Naive thymus-derived CD4-positive, alpha-beta T cell (primary cell): ENCODE measurements around the gene SF3B4. TPM values are rescaled to one million over a fixed set of nuclear protein-coding genes. Genes with fewer than 3 reads are reported as not detected.

Experiments
- ATAC-seq: fragments of 150-1000 bp; cut with Tn5 transposase; 2 replicates; pipeline ENCODE4 v1.10.0; 2021; ENCODE audit warnings: mild to moderate bottlenecking, moderate library complexity
- CTCF ChIA-PET: fragments of 350-600 bp; sonication (Branson Sonifier 250); formaldehyde crosslinking; loops from one replicate; lab custom pipeline; 2021; ENCODE audit warnings: antibody characterized with exemption; lab: Charles Lee
- POLR2A ChIA-PET: fragments of 350-600 bp; sonication (Branson Sonifier 250); formaldehyde crosslinking; loops from one replicate; lab custom pipeline; 2021; ENCODE audit warnings: antibody characterized with exemption, inconsistent platforms; lab: Charles Lee
- DNase-seq, 9 donors: peaks; one replicate each; pipeline versions ENCODE4 v3.0.0 to v3.0.0-alpha.2; 2020 to 2022; ENCODE audit warnings: mixed read lengths in 1 of 9
- H3K27ac ChIP-seq: one replicate; pipeline ENCODE4 v1.7.0; 2013; ENCODE audit warnings: mild to moderate bottlenecking, low read depth, low read length, moderate library complexity
- H3K27me3 ChIP-seq, 2 donors: one replicate each; pipeline ENCODE4 v1.7.0; 2013; ENCODE audit warnings: low read length in 2 of 2, mild to moderate bottlenecking in 2 of 2, moderate library complexity in 2 of 2; ENCODE audit not compliant: control insufficient read depth in 2 of 2, insufficient read depth in 2 of 2
- H3K36me3 ChIP-seq, 3 experiments: 1 replicate in 2 of 3; 2 replicates in 1 of 3; pipeline ENCODE4 v1.7.0; 2013; ENCODE audit warnings: low read length in 3 of 3, mild to moderate bottlenecking in 3 of 3, moderate library complexity in 1 of 3; ENCODE audit not compliant: insufficient read depth in 3 of 3, control insufficient read depth in 2 of 3
- H3K4me1 ChIP-seq, 2 donors: one replicate each; pipeline ENCODE4 v1.7.0; 2013; ENCODE audit warnings: low read length in 2 of 2, mild to moderate bottlenecking in 2 of 2, moderate library complexity in 1 of 2; ENCODE audit not compliant: control insufficient read depth in 2 of 2, insufficient read depth in 2 of 2
- H3K4me3 ChIP-seq: 2 replicates; pipeline ENCODE4 v1.7.0; 2013; ENCODE audit warnings: mild to moderate bottlenecking, low read length
- H3K9me3 ChIP-seq, 3 experiments: 1 replicate in 2 of 3; 2 replicates in 1 of 3; pipeline ENCODE4 v1.7.0; 2013; ENCODE audit warnings: low read length in 3 of 3; ENCODE audit not compliant: control insufficient read depth in 2 of 3
- H3K27ac Mint-ChIP-seq, 9 donors: one replicate each; pipeline ENCODE4 v1.8.0; 2020 to 2022; ENCODE audit warnings: mixed read lengths in 9 of 9, mild to moderate bottlenecking in 8 of 9, moderate library complexity in 5 of 9, inconsistent platforms in 2 of 9
- H3K27me3 Mint-ChIP-seq, 5 donors: one replicate each; pipeline ENCODE4 v1.8.0; 2021 to 2022; ENCODE audit warnings: mixed read lengths in 5 of 5, mild to moderate bottlenecking in 1 of 5
- H3K36me3 Mint-ChIP-seq, 5 donors: one replicate each; pipeline ENCODE4 v1.8.0; 2020 to 2022; ENCODE audit warnings: mixed read lengths in 5 of 5, mild to moderate bottlenecking in 3 of 5, inconsistent platforms in 1 of 5
- H3K4me1 Mint-ChIP-seq, 7 donors: one replicate each; pipeline ENCODE4 v1.8.0; 2020 to 2022; ENCODE audit warnings: mixed read lengths in 7 of 7, mild to moderate bottlenecking in 3 of 7, inconsistent platforms in 1 of 7
- H3K4me3 Mint-ChIP-seq, 10 donors: one replicate each; pipeline ENCODE4 v1.8.0; 2020 to 2022; ENCODE audit warnings: mild to moderate bottlenecking in 10 of 10, mixed read lengths in 10 of 10, moderate library complexity in 6 of 10, inconsistent platforms in 2 of 10
- H3K9me3 Mint-ChIP-seq, 11 donors: one replicate each; pipeline ENCODE4 v1.8.0; 2020 to 2022; ENCODE audit warnings: mixed read lengths in 11 of 11, mild to moderate bottlenecking in 4 of 11, inconsistent platforms in 1 of 11, moderate library complexity in 1 of 11
- intact Hi-C, 2 donors: fragments of 100-400 bp; cut with micrococcal nuclease; formaldehyde crosslinking; loops; one replicate each; pipeline ENCODE4 v1.15.1; 2023
- polyA plus RNA-seq, 2 donors: library from polyadenylated mRNA; unstranded; fragments of 300-500 nt; fragmentation: Illumina TruSeq; gene quantifications; one replicate each; pipeline ENCODE4 v1.2.3, GENCODE V29; 2021
- total RNA-seq, 6 experiments: library from RNA in 5 of 6; stranded (reverse) in 5 of 6; gene quantifications; 1 replicate in 5 of 6; 2 replicates in 1 of 6; pipeline ENCODE4 v1.2.3 and lab custom pipeline; 2021 to 2026

Gene SF3B4
- total and polyA plus RNA-seq, 7 experiments from 2014 or later, result 39.0 to 114 (median 46.5) TPM

DNA sequence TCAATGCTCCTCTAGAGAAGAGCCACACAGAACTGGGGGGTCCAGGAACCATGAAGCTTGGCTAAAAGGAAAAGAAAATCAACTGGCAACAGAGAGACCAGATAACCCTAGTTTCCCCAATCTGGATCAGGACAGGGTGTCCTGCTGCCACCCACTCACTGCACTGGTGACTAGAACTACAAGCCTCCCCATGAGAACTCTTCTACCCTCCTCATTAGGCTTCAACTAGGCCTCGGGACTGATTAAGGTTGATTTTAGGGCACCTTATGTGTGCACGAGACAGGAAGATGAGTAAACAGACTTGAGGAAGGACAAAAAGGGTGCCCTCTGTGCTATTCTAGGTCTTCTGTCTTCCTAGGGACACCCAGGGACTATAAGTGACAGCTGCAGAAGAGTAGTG lies 2.3 kb upstream of the SF3B4 start:
- Histone ChIP-seq H3K36me3 (peaks cover 15 to 22% (median 16%) of the 10 kb centered on the region in 3 experiments), H3K4me3 (no peak overlapping the region), H3K27me3 (no peaks in the 10 kb centered on the region), H3K4me1 (peaks cover 19 to 30% of the 10 kb centered on the region in 2 donors), H3K9me3 (no peaks in the 10 kb centered on the region), H3K27ac (no peak overlapping the region)
- Mint-ChIP-seq H3K27ac (peak overlapping the region in 2 of 9 donors; percentile 66 to 98), H3K27me3 (peaks cover 0 to 13% (median 5%) of the 10 kb centered on the region in 5 donors), H3K4me3 (peak overlapping the region in 2 of 10 donors; percentile 70 to 91), H3K4me1 (peaks cover 27 to 58% (median 41%) of the 10 kb centered on the region in 7 donors), H3K36me3 (peaks cover 6 to 32% (median 15%) of the 10 kb centered on the region in 5 donors), H3K9me3 (peaks cover 0 to 1% (median 0%) of the 10 kb centered on the region in 11 donors)
- intact Hi-C loops, result no loop called here
- POLR2A ChIA-PET, result interaction anchor here (0.6 to 8.7 kb wide), 6 partner anchors 11 to 306 kb away, joined by 3 to 174 read pairs (median 3); partner anchors contain the start of gene ANP32E
- CTCF ChIA-PET, result no interaction called here
- ATAC-seq, result no peak
- DNase-seq, result no peak

DNA sequence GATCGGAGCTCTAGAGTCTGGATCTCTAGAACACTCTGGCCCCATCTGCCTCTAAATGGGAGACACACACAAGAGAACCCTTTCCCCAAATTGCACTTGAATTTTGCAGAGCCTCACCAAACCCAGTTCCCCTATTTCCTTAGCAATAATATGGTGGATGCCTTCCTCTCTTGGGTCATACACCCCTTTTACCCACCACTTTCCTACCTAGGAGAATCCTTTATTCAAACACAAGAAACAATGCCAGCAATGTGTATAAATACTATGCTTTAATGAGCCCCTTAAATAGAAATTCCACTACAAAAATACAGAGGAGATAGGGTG lies 760 bp upstream of the SF3B4 start:
- peak overlapping the region; percentile 94 for H3K27ac ChIP-seq
- peaks cover 0 to 1% (median 0%) of the 10 kb centered on the region in 11 donors for H3K9me3 Mint-ChIP-seq
- H3K4me1 Mint-ChIP-seq, result peaks cover 41 to 67% (median 49%) of the 10 kb centered on the region in 7 donors
- DNase-seq (no peak), ATAC-seq (no peak)
- H3K36me3 ChIP-seq, result peaks cover 25 to 37% (median 29%) of the 10 kb centered on the region in 3 experiments
- peaks cover 0 to 13% (median 5%) of the 10 kb centered on the region in 5 donors for H3K27me3 Mint-ChIP-seq
- H3K9me3 ChIP-seq, result no peaks in the 10 kb centered on the region
- POLR2A ChIA-PET, result interaction anchor here (0.5 to 8.7 kb wide), 20 partner anchors 9 to 1404 kb away, joined by 3 to 174 read pairs (median 6); partner anchors contain the start of genes BOLA1 and SV2A
- peak overlapping the region; percentile 96 to 99 (median 98) for H3K27ac Mint-ChIP-seq
- peaks cover 19 to 44% (median 29%) of the 10 kb centered on the region in 5 donors for H3K36me3 Mint-ChIP-seq
- peaks cover 19 to 30% of the 10 kb centered on the region in 2 donors for H3K4me1 ChIP-seq
- peak overlapping the region; percentile 82 for H3K4me3 ChIP-seq
- no peaks in the 10 kb centered on the region for H3K27me3 ChIP-seq
- intact Hi-C loops, result loop anchor here in 1 of 2 donors (1.0 kb wide), 1 partner anchor 139 kb away; the partner anchor contains the start of gene VPS45
- CTCF ChIA-PET, result no interaction called here
- H3K4me3 Mint-ChIP-seq, result peak overlapping the region; percentile 91 to 99 (median 96)

DNA sequence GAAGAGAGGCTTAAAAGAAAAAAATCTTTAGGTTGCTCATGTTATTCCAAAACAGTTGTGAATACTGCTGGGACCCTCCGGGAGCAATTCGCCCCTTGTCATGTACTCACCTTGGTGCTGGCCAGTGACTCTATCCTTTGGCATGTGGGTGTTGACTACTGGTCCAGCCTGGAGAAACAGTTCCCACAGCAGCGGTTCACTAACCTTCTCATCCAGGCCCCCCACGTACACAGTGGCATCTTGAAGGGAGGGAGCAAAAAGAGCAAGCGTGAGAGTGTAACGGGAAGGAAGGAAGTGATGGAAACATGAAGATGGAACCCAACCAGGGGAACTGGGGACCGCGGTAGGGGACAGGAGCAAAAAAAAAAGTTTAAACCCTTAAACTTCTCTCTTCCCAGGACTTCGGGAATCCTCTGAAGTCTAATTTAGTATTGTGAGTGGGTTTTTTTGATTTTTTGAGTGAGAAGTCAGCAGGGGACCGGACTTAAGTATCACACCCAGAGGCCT lies 494 bp downstream of the SF3B4 start:
- peaks cover 0 to 11% (median 5%) of the 10 kb centered on the region in 5 donors for H3K27me3 Mint-ChIP-seq
- no peaks in the 10 kb centered on the region for H3K27me3 ChIP-seq
- no peak for DNase-seq
- intact Hi-C loops, result loop anchor here (1.0 to 2.0 kb wide), 9 partner anchors 10 to 1328 kb away; partner anchors contain the start of genes BOLA1 (in 2 of the 2), OTUD7B (in 1 of the 2), PSMD4 (in 1 of the 2) and SV2A (in 1 of the 2)
- H3K9me3 ChIP-seq, result no peaks in the 10 kb centered on the region
- peaks cover 28 to 47% (median 34%) of the 10 kb centered on the region in 3 experiments for H3K36me3 ChIP-seq
- POLR2A ChIA-PET, result interaction anchor here (2.5 kb wide), 1 partner anchor 39 kb away, joined by 27 read pairs; a partner anchor contains a TSS
- peaks cover 44 to 65% (median 49%) of the 10 kb centered on the region in 7 donors for H3K4me1 Mint-ChIP-seq
- ATAC-seq, result no peak
- CTCF ChIA-PET, result no interaction called here
- peak overlapping the region; percentile 91 to 99 (median 96) for H3K4me3 Mint-ChIP-seq
- peaks cover 0 to 1% (median 0%) of the 10 kb centered on the region in 11 donors for H3K9me3 Mint-ChIP-seq
- H3K27ac Mint-ChIP-seq, result peak overlapping the region; percentile 96 to 99 (median 98)
- H3K27ac ChIP-seq, result peak overlapping the region; percentile 94
- H3K4me1 ChIP-seq, result peaks cover 19 to 30% of the 10 kb centered on the region in 2 donors
- H3K36me3 Mint-ChIP-seq, result peaks cover 24 to 45% (median 34%) of the 10 kb centered on the region in 5 donors
- H3K4me3 ChIP-seq, result peak overlapping the region; percentile 82

DNA sequence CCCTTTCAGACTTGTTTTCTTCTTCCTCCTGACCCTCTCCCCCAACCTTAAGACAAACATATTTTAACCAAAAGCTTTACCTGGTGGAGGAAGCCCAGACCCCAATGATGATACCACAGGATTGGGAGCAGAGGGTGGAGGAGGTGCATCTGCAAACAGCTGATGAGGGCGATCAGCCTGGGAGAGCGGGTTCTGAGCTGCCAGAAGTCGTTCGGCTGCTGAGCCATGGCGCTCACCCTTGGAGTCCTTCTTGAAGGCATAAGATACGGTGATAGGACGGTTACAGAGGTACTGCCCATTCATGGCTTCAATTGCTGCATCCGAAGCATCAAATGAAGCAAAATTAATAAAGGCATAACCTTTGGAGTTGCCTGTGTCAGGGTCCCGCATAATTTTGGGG lies 1.3 kb downstream of the SF3B4 start:
- Mint-ChIP-seq H3K4me3 (peak overlapping the region; percentile 64 to 99 (median 95)), H3K27ac (peak overlapping the region in 8 of 9 donors; percentile 14 to 98 (median 54)), H3K27me3 (peaks cover 0 to 3% (median 0%) of the 10 kb centered on the region in 5 donors), H3K9me3 (peaks cover 0 to 1% (median 0%) of the 10 kb centered on the region in 11 donors), H3K36me3 (peaks cover 24 to 48% (median 39%) of the 10 kb centered on the region in 5 donors), H3K4me1 (peaks cover 42 to 63% (median 49%) of the 10 kb centered on the region in 7 donors)
- DNase-seq (no peak), ATAC-seq (no peak)
- Histone ChIP-seq H3K9me3 (no peaks in the 10 kb centered on the region), H3K27me3 (no peaks in the 10 kb centered on the region), H3K4me3 (peak overlapping the region; percentile 35), H3K4me1 (peaks cover 19 to 30% of the 10 kb centered on the region in 2 donors), H3K27ac (no peak overlapping the region), H3K36me3 (peaks cover 28 to 47% (median 34%) of the 10 kb centered on the region in 3 experiments)
- CTCF ChIA-PET, result interaction anchor here (0.5 to 0.6 kb wide), 2 partner anchors 38 to 1174 kb away, joined by 3 read pairs; no protein-coding TSS in a partner anchor
- POLR2A ChIA-PET, result interaction anchor here (1.0 to 2.5 kb wide), 3 partner anchors 25 to 81 kb away, joined by 3 to 27 read pairs (median 4); a partner anchor contains a TSS
- intact Hi-C loops, result loop anchor here (2.0 kb wide), 2 partner anchors 37 to 1329 kb away; partner anchors contain the start of gene PSMD4 (in 1 of the 2)

DNA sequence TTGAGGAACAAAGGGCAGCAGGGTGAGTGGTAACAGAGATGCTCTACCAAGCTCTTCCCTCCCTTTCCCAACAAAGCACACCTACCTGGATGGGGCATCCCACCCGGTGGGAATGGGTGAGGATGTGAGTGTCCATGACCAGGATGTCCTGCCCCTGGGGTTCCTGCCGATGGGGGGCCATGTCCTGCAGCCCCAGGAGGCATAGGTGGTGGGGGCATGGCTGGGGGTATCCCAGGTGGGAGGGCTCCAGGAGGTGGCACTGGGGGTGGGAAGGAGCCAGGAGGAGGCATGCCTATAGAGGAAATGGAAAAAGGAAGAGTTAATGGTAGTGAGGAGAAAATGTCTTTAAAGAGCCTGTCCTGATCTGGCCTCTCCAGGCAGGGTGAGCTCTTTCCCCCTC lies 1.9 kb downstream of the SF3B4 start:
- peak overlapping the region; percentile 64 to 99 (median 95) for H3K4me3 Mint-ChIP-seq
- CTCF ChIA-PET, result interaction anchor here (0.5 kb wide), 1 partner anchor 39 kb away, joined by 3 read pairs; no protein-coding TSS in a partner anchor
- peaks cover 24 to 48% (median 39%) of the 10 kb centered on the region in 5 donors for H3K36me3 Mint-ChIP-seq
- ATAC-seq (no peak), DNase-seq (no peak)
- Histone ChIP-seq H3K4me3 (peak overlapping the region; percentile 35), H3K27me3 (no peaks in the 10 kb centered on the region), H3K36me3 (peaks cover 28 to 47% (median 34%) of the 10 kb centered on the region in 3 experiments), H3K9me3 (no peaks in the 10 kb centered on the region), H3K4me1 (peaks cover 19 to 30% of the 10 kb centered on the region in 2 donors), H3K27ac (no peak overlapping the region)
- peaks cover 0 to 1% (median 0%) of the 10 kb centered on the region in 11 donors for H3K9me3 Mint-ChIP-seq
- intact Hi-C loops, result loop anchor here (2.0 kb wide), 2 partner anchors 37 to 1329 kb away; partner anchors contain the start of gene PSMD4 (in 1 of the 2)
- no peaks in the 10 kb centered on the region for H3K27me3 Mint-ChIP-seq
- peaks cover 40 to 63% (median 47%) of the 10 kb centered on the region in 7 donors for H3K4me1 Mint-ChIP-seq
- POLR2A ChIA-PET, result interaction anchor here (1.0 to 2.5 kb wide), 5 partner anchors 24 to 224 kb away, joined by 3 to 27 read pairs (median 3); a partner anchor contains a TSS
- H3K27ac Mint-ChIP-seq, result peak overlapping the region in 6 of 9 donors; percentile 14 to 91 (median 42)

DNA sequence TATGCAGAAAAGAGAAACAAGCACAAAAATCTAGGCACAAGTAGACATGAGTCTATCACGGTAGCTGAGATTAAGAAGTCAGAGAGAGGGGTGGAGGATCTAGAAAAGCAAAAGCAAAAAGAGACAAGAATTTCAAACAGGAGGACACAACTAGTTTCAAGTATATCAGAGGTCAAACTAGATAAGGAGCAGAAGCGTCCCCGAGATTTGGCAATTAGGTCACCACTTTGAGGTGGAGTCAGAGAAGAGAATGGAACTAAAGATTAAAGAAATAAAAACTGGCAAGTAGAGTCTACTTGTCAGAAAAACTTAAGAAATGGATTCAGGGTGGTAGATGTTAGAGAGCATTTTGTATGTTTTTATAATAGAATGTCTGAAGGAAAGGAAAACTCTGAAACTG lies 2.3 kb downstream of the SF3B4 start:
- no peak for ATAC-seq
- Histone ChIP-seq H3K9me3 (no peaks in the 10 kb centered on the region), H3K4me3 (no peak overlapping the region), H3K27me3 (no peaks in the 10 kb centered on the region), H3K4me1 (peaks cover 19 to 30% of the 10 kb centered on the region in 2 donors), H3K36me3 (peaks cover 28 to 47% (median 34%) of the 10 kb centered on the region in 3 experiments), H3K27ac (no peak overlapping the region)
- Mint-ChIP-seq H3K27me3 (no peaks in the 10 kb centered on the region), H3K27ac (peak overlapping the region in 5 of 9 donors; percentile 28 to 91 (median 38)), H3K4me1 (peaks cover 39 to 63% (median 47%) of the 10 kb centered on the region in 7 donors), H3K4me3 (peak overlapping the region; percentile 37 to 99 (median 80)), H3K9me3 (peaks cover 0 to 1% (median 0%) of the 10 kb centered on the region in 11 donors), H3K36me3 (peaks cover 24 to 48% (median 39%) of the 10 kb centered on the region in 5 donors)
- DNase-seq, result no peak
- POLR2A ChIA-PET, result interaction anchor here (0.8 to 2.5 kb wide), 6 partner anchors 11 to 225 kb away, joined by 3 to 27 read pairs (median 4); a partner anchor contains a TSS
- intact Hi-C loops, result no loop called here
- CTCF ChIA-PET, result no interaction called here
